Tibial nerve (tissue), 4 donors: ENCODE measurements around the gene ORMDL3. TPM values are rescaled to one million over a fixed set of nuclear protein-coding genes. Genes with fewer than 3 reads are reported as not detected.
A peak's percentile ranks its signal among the peaks of the same experiment; 100 is the strongest.

Experiments
- DNase-seq, 2 donors: peaks; one replicate each; pipeline ENCODE4 v3.0.0-alpha.2; 2019; ENCODE audit warnings: low spot score in 2 of 2
- H3K27ac ChIP-seq, 4 donors: fragments of 200-600 bp; sonication (generic) in 3 of 4; one replicate each; pipeline ENCODE4 v1.5.1; 2017 to 2019; ENCODE audit warnings: mild to moderate bottlenecking in 1 of 4
- H3K27me3 ChIP-seq, 2 donors: fragments of 200-600 bp; sonication (generic) in 1 of 2; one replicate each; pipeline versions ENCODE4 v1.5.1 to v1.6.0; 2017 to 2019
- H3K36me3 ChIP-seq, 3 donors: fragments of 200-600 bp; sonication (generic); one replicate each; pipeline ENCODE4 v1.5.1; 2018 to 2019
- H3K4me1 ChIP-seq, 4 donors: fragments of 200-600 bp; sonication (generic) in 3 of 4; one replicate each; pipeline ENCODE4 v1.5.1; 2017 to 2019
- H3K4me3 ChIP-seq, 4 donors: fragments of 200-600 bp; sonication (generic) in 3 of 4; one replicate each; pipeline ENCODE4 v1.5.1; 2017 to 2019; ENCODE audit warnings: mild to moderate bottlenecking in 1 of 4, moderate library complexity in 1 of 4
- H3K9me3 ChIP-seq, 4 donors: fragments of 200-600 bp; sonication (generic) in 3 of 4; one replicate each; pipeline ENCODE4 v1.5.1; 2017 to 2019
- EP300 ChIP-seq, 2 donors: sonication (generic); formaldehyde crosslinking; IDR thresholded peaks; one replicate each; pipeline ENCODE4 v1.6.1; 2017; ENCODE audit warnings: antibody characterized with exemption in 2 of 2, mild to moderate bottlenecking in 1 of 2
- POLR2A ChIP-seq, 2 donors: fragments of 450-650 bp; IDR thresholded peaks; one replicate each; pipeline ENCODE4 v1.6.1; 2017; ENCODE audit warnings: antibody characterized with exemption in 2 of 2, mild to moderate bottlenecking in 2 of 2, moderate library complexity in 2 of 2
- WGBS, 2 donors: methylation state at CpG; one replicate each; pipeline ENCODE4 v1.1.5; 2018; 5-methylcytosine and 5-hydroxymethylcytosine counted together
- total RNA-seq, 4 donors: library from RNA; depleted of rRNA; stranded (reverse); fragments of >200 nt; gene quantifications; one replicate each; pipeline ENCODE4 v1.1.0, GENCODE V29; 2016
- TF ChIP-seq, protein P1 (sequence below), 5 experiments: fragments of 200-600 bp in 3 of 5; fragments of 450-650 bp in 2 of 5; sonication (generic) in 3 of 5; IDR thresholded peaks; one replicate each; pipeline ENCODE4 v1.5.1; 2016 to 2019; ENCODE audit warnings: antibody characterized with exemption in 5 of 5, mild to moderate bottlenecking in 3 of 5, moderate library complexity in 2 of 5

Gene ORMDL3
- total RNA-seq, 4 donors from 2014 or later: 45.7 to 88.2 (median 72.3) TPM

DNA sequence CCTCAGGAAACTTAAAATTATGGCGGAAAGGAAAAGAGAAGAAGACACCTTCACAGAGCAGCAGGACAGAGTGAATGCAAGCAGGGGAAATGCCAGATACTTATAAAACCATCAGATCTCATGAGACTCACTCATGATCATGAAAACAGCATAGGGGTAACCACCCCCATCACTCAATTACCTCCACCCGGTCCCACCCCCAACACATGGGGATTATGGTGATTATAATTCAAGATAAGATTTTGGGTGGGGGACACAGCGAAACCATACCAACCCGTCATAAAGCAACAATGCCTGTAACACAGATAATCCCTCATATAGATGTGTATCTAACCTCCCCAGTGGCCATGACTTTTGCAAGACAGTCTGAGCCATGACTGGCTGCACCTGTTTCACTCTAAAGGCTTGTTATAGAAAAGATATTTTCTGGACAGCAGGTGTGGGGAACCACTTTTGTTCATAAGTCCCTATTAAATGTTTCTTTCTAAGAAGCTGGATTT is 28.4 kb upstream of the ORMDL3 start:
- H3K36me3 ChIP-seq: no peaks in the 10 kb centered on the region
- H3K27me3 ChIP-seq: no peaks in the 10 kb centered on the region
- 65 to 84% methylated on average over 4 of the region's 4 CpGs for WGBS, 2 donors
- no peak overlapping the region for H3K27ac ChIP-seq
- H3K4me1 ChIP-seq: peaks cover 0 to 19% (median 7%) of the 10 kb centered on the region in 4 donors
- no peak for DNase-seq
- H3K9me3 ChIP-seq: no peaks in the 10 kb centered on the region
- TF ChIP-seq, protein P1, sequence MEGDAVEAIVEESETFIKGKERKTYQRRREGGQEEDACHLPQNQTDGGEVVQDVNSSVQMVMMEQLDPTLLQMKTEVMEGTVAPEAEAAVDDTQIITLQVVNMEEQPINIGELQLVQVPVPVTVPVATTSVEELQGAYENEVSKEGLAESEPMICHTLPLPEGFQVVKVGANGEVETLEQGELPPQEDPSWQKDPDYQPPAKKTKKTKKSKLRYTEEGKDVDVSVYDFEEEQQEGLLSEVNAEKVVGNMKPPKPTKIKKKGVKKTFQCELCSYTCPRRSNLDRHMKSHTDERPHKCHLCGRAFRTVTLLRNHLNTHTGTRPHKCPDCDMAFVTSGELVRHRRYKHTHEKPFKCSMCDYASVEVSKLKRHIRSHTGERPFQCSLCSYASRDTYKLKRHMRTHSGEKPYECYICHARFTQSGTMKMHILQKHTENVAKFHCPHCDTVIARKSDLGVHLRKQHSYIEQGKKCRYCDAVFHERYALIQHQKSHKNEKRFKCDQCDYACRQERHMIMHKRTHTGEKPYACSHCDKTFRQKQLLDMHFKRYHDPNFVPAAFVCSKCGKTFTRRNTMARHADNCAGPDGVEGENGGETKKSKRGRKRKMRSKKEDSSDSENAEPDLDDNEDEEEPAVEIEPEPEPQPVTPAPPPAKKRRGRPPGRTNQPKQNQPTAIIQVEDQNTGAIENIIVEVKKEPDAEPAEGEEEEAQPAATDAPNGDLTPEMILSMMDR (IDR thresholded peaks at IDR 0.05): no peak
- no peak for TF ChIP-seq EP300 (IDR thresholded peaks at IDR 0.05)
- TF ChIP-seq POLR2A (IDR thresholded peaks at IDR 0.05): no peak
- H3K4me3 ChIP-seq: no peak overlapping the region

DNA sequence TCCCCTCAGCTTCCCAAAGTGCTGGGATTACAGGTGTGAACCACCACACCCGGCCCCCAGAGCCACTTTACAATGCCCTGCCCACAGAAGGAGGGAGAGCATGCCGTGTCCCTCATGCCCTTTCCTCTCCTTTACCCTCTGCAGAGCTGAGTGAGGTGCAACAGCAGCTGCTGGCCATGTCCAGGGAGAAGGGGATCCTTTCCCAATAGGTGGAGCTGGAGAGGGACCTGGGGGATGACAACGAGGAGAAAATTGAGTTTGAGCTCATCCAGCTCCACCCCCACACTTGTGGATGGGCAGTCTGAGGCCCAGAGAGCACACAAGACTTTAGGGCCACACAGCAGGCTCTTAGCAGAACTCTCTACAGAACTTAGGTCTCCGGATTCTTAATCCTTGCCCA is 27.5 kb upstream of the ORMDL3 start:
- Histone ChIP-seq H3K9me3 (no peaks in the 10 kb centered on the region), H3K36me3 (no peaks in the 10 kb centered on the region), H3K4me3 (no peak overlapping the region), H3K27me3 (no peaks in the 10 kb centered on the region), H3K4me1 (peaks cover 0 to 21% (median 7%) of the 10 kb centered on the region in 4 donors), H3K27ac (no peak overlapping the region)
- TF ChIP-seq, protein P1 (IDR thresholded peaks at IDR 0.05): no peak
- TF ChIP-seq POLR2A (IDR thresholded peaks at IDR 0.05): no peak
- TF ChIP-seq EP300 (IDR thresholded peaks at IDR 0.05): no peak
- 50 to 70% methylated on average over 3 to 4 of the region's 4 CpGs for WGBS, 2 donors
- DNase-seq: no peak

DNA sequence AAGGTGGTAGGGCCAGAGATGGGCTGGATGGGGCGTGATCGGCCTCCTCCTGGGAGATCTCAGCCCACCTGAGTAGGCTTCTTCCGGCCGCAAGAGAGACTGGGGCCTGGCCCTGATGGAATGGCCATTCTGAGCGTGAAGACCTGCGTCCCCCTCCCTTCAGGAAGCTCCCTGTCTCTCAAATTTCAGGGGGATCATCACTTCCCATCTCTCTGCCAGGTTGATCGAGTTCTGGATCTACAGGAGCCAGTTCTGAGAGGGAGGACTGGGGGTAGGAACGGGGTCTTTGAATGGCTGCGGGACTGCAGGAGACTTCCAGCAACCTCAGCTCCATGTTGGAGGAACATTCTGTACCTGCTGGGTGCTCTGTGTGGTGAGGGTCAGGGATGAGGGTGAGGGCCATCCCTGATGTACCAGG is 26.1 kb upstream of the ORMDL3 start:
- DNase-seq: no peak
- Histone ChIP-seq H3K27me3 (no peaks in the 10 kb centered on the region), H3K27ac (peak overlapping the region in 3 of 4 donors; percentile 61 to 82 (median 71)), H3K4me3 (peak overlapping the region in 3 of 4 donors; percentile 19 to 51 (median 40)), H3K36me3 (no peaks in the 10 kb centered on the region), H3K9me3 (no peaks in the 10 kb centered on the region), H3K4me1 (peaks cover 0 to 16% (median 5%) of the 10 kb centered on the region in 4 donors)
- WGBS, 2 donors: 40% methylated on average over 8 to 9 of the region's 9 CpGs
- TF ChIP-seq, protein P1 (IDR thresholded peaks at IDR 0.05): no peak
- TF ChIP-seq EP300 (IDR thresholded peaks at IDR 0.05) (no peak), POLR2A (IDR thresholded peaks at IDR 0.05) (no peak)

DNA sequence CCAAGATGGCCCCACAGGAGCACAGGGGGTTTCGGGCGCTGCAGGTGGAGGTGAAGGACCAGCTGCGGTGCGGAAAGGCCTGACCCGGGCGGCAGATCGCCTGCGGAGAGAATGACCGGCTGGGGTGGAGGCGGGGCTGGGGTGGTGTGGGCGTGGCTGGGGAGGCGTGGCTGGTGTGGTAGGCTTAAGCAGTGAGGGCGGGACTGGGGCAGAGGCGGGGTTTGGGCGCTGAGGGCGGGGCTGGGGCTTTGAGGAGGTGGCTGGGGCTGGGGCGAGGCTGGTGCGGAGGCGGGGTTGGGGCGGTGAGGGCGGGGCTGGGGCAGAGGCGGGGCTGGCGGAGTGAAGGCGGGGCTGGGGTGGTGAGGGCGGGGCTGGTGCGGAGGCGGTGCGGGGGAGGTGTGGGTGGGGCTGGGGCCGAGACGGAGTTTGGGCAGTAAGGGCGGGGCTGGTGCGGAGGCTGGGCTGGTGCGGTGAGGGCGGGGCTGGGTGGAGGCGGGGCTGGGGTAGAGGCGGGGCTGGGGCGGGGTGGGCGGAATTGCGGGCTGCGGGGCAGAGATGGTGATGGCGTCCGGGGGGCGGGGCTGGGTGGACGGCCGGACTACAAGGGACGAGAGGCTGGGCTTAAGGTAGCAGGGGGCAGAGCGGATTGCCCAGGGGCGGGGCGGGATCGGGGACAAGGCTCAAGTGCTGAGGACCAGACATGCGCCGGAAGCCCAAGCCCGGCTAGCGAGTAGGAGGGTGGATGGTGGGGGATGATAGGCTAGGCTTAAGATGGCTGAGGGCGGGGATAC is 25.5 kb upstream of the ORMDL3 start:
- TF ChIP-seq, protein P1 (IDR thresholded peaks at IDR 0.05): no peak
- peak in 1 of 2 donors; percentile 10 for TF ChIP-seq EP300 (IDR thresholded peaks at IDR 0.05)
- H3K4me1 ChIP-seq: peaks cover 0 to 16% (median 5%) of the 10 kb centered on the region in 4 donors

More for the DNA sequence above, 25.5 kb upstream of the ORMDL3 start:
- no peaks in the 10 kb centered on the region for H3K9me3 ChIP-seq
- H3K36me3 ChIP-seq: no peaks in the 10 kb centered on the region
- WGBS, 2 donors: 1 to 2% methylated on average over 34 to 46 of the region's 55 CpGs
- peak overlapping the region in 3 of 4 donors; percentile 66 to 82 (median 71) for H3K27ac ChIP-seq
- peak; percentile 94 to 98 for DNase-seq
- peak overlapping the region; percentile 19 to 51 (median 46) for H3K4me3 ChIP-seq
- no peaks in the 10 kb centered on the region for H3K27me3 ChIP-seq
